Fibroblast of lung (primary cell): ENCODE data around the gene UGT1A3.

Experiments used
- EZH2 ChIP-seq: IDR thresholded peaks from 2 replicates; pipeline ENCODE4 v1.5.1; 2012; ENCODE audit warnings: low read length, control low read depth, mild to moderate bottlenecking; ENCODE audit errors: missing control alignments
- TF ChIP-seq, protein P1 (sequence below), 2 donors: IDR thresholded peaks in 1 of 2; conservative IDR thresholded peaks in 1 of 2; 1 replicate in 1 of 2; 2 replicates in 1 of 2; pipeline ENCODE4 v1.5.1; 2011 to 2012; ENCODE audit warnings: low read length in 2 of 2, control low read depth in 1 of 2, inconsistent platforms in 1 of 2, low read depth in 1 of 2, mild to moderate bottlenecking in 1 of 2

GRCh38 chr2:233798335-233799086 lies 69.7 kb downstream of the UGT1A3 start:
- no peak for TF ChIP-seq EZH2
- TF ChIP-seq, protein P1, sequence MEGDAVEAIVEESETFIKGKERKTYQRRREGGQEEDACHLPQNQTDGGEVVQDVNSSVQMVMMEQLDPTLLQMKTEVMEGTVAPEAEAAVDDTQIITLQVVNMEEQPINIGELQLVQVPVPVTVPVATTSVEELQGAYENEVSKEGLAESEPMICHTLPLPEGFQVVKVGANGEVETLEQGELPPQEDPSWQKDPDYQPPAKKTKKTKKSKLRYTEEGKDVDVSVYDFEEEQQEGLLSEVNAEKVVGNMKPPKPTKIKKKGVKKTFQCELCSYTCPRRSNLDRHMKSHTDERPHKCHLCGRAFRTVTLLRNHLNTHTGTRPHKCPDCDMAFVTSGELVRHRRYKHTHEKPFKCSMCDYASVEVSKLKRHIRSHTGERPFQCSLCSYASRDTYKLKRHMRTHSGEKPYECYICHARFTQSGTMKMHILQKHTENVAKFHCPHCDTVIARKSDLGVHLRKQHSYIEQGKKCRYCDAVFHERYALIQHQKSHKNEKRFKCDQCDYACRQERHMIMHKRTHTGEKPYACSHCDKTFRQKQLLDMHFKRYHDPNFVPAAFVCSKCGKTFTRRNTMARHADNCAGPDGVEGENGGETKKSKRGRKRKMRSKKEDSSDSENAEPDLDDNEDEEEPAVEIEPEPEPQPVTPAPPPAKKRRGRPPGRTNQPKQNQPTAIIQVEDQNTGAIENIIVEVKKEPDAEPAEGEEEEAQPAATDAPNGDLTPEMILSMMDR (conservative IDR thresholded peaks at IDR 0.05 in 1 of 2, IDR thresholded peaks at IDR 0.05 in 1 of 2; ENCODE audit: low read depth in 1 of 2, low read length in 2 of 2), result no peak
